HepG2 (cell line): ENCODE results near the gene STARD10. TPM values are rescaled to one million over a fixed set of nuclear protein-coding genes. Genes with fewer than 3 reads are reported as not detected.

Source experiments
- ARID2 ChIP-seq: sonication (generic); formaldehyde crosslinking; IDR thresholded peaks from 2 replicates; pipeline ENCODE4 v1.8.1; 2022; ENCODE audit warnings: mild to moderate bottlenecking, missing genetic modification reagents, borderline replicate concordance
- ATM ChIP-seq: fragments of 450-650 bp; IDR thresholded peaks from 2 replicates; pipeline ENCODE4 v1.7.1; 2017; ENCODE audit warnings: mild to moderate bottlenecking, borderline replicate concordance
- HES4 ChIP-seq: sonication (generic); formaldehyde crosslinking; IDR thresholded peaks from 2 replicates; pipeline ENCODE4 v1.9.0; 2021; ENCODE audit warnings: mild to moderate bottlenecking, missing genetic modification reagents, borderline replicate concordance
- NR2C2 ChIP-seq: sonication (generic); formaldehyde crosslinking; IDR thresholded peaks from 2 replicates; pipeline ENCODE4 v1.4.0; 2020; ENCODE audit warnings: missing genetic modification reagents, mild to moderate bottlenecking, moderate library complexity, borderline replicate concordance
- POGK ChIP-seq: sonication (generic); formaldehyde crosslinking; conservative IDR thresholded peaks from 2 replicates; pipeline ENCODE4 v1.8.0; 2022; ENCODE audit warnings: mild to moderate bottlenecking, moderate library complexity, missing genetic modification reagents
- SIN3A ChIP-seq: IDR thresholded peaks from 2 replicates; pipeline ENCODE4 v1.6.1; 2011; ENCODE audit warnings: low read depth, mild to moderate bottlenecking, control low read depth, low read length, borderline replicate concordance
- TCF7L2 ChIP-seq: IDR thresholded peaks from 2 replicates; pipeline ENCODE4 v1.6.1; 2011; ENCODE audit warnings: mild to moderate bottlenecking, low read depth, low read length, moderate library complexity
- TERF1 ChIP-seq: sonication (generic); formaldehyde crosslinking; IDR thresholded peaks from 2 replicates; pipeline ENCODE4 v1.8.0; 2022; ENCODE audit warnings: mild to moderate bottlenecking, missing genetic modification reagents, moderate library complexity
- ZFX ChIP-seq: sonication (generic); formaldehyde crosslinking; IDR thresholded peaks from 2 replicates; pipeline ENCODE4 v1.4.0; 2020; ENCODE audit warnings: mild to moderate bottlenecking, low read depth, missing genetic modification reagents, moderate library complexity
- ZNF333 ChIP-seq: sonication (generic); formaldehyde crosslinking; IDR thresholded peaks from 2 replicates; pipeline ENCODE4 v1.4.0; 2020; ENCODE audit warnings: mild to moderate bottlenecking, missing genetic modification reagents, borderline replicate concordance
- ZNF451 ChIP-seq: sonication (generic); formaldehyde crosslinking; IDR thresholded peaks from 2 replicates; pipeline ENCODE4 v1.5.0; 2020; ENCODE audit warnings: mild to moderate bottlenecking, missing genetic modification reagents
- polyA plus RNA-seq, 8 experiments: library from polyadenylated mRNA; depleted of rRNA in 3 of 8; stranded (reverse) in 7 of 8; unstranded in 1 of 8; fragments of >200 nt; fragmentation: Illumina TruSeq in 4 of 8; extraction: Trizol in 4 of 8; gene quantifications; 2 replicates each; pipeline versions ENCODE4 v1.2.1 to v1.2.3, GENCODE V29; 2011 to 2016; ENCODE audit warnings: low read depth in 4 of 8, missing spikeins in 1 of 8, mixed read lengths in 1 of 8; ENCODE audit not compliant: insufficient read depth in 1 of 8
- total RNA-seq, 5 experiments: library from RNA; depleted of rRNA; stranded (reverse); fragments of >200 nt; fragmentation: Illumina TruSeq; extraction: Trizol; gene quantifications; 2 replicates each; pipeline ENCODE4 v1.2.3, GENCODE V29; 2016; ENCODE audit warnings: low read depth in 1 of 5
- TF ChIP-seq, protein P1 (sequence below): sonication (generic); formaldehyde crosslinking; IDR thresholded peaks from 2 replicates; pipeline ENCODE4 v1.4.0; 2020; ENCODE audit warnings: missing genetic modification reagents

The STARD10 gene
- total and polyA plus RNA-seq, 2 of the 13 experiments (the other 11 are each of a cell fraction or from before 2014, with no cell fraction given) = 260 to 341 TPM

- TF ChIP-seq ZFX (CRISPR knock-in tag) (peak; percentile 17; the same call in 1 of the 2 replicates), SIN3A (no peak; the same call in 1 of the 2 replicates), POGK (no peak), TERF1 (no peak), ATM (no peak), HES4 (no peak), ZNF333 (CRISPR knock-in tag) (peak; percentile 32; the same call in 1 of the 2 replicates), TCF7L2 (no peak), ARID2 (CRISPR knock-in tag) (peak; percentile 61; the same call in 1 of the 2 replicates), ZNF451 (CRISPR knock-in tag) (no peak), NR2C2 (CRISPR knock-in tag) (peak; percentile 11; the same call in 1 of the 2 replicates)
- TF ChIP-seq, protein P1, sequence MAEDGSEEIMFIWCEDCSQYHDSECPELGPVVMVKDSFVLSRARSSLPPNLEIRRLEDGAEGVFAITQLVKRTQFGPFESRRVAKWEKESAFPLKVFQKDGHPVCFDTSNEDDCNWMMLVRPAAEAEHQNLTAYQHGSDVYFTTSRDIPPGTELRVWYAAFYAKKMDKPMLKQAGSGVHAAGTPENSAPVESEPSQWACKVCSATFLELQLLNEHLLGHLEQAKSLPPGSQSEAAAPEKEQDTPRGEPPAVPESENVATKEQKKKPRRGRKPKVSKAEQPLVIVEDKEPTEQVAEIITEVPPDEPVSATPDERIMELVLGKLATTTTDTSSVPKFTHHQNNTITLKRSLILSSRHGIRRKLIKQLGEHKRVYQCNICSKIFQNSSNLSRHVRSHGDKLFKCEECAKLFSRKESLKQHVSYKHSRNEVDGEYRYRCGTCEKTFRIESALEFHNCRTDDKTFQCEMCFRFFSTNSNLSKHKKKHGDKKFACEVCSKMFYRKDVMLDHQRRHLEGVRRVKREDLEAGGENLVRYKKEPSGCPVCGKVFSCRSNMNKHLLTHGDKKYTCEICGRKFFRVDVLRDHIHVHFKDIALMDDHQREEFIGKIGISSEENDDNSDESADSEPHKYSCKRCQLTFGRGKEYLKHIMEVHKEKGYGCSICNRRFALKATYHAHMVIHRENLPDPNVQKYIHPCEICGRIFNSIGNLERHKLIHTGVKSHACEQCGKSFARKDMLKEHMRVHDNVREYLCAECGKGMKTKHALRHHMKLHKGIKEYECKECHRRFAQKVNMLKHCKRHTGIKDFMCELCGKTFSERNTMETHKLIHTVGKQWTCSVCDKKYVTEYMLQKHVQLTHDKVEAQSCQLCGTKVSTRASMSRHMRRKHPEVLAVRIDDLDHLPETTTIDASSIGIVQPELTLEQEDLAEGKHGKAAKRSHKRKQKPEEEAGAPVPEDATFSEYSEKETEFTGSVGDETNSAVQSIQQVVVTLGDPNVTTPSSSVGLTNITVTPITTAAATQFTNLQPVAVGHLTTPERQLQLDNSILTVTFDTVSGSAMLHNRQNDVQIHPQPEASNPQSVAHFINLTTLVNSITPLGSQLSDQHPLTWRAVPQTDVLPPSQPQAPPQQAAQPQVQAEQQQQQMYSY (CRISPR knock-in tag) = no peak
Measured at GRCh38 chr11:72778535-72779494, 15.0 kb downstream of the STARD10 start (continued).
